ENCODE measurements around the gene SLC39A13. TPM values are rescaled to one million over a fixed set of nuclear protein-coding genes. Genes with fewer than 3 reads are reported as not detected.

Gene SLC39A13
- total RNA-seq, 1 donor from 2014 or later: 76.6 TPM

GRCh38 chr11:47384498-47384897 lies 23.9 kb upstream of the SLC39A13 start:
- Histone ChIP-seq H3K27ac (ENCODE audit: low read depth, low read length) (no peak overlapping the region), H2AFZ (ENCODE audit: low read depth, low read length) (no peak overlapping the region), H3K4me3 (ENCODE audit: insufficient read depth, low read depth, low read length) (no peak overlapping the region), H4K20me1 (ENCODE audit: insufficient read depth, low read length) (no peaks in the 10 kb centered on the region), H3K36me3 (ENCODE audit: insufficient read depth, low read length) (no peaks in the 10 kb centered on the region), H3K79me2 (ENCODE audit: insufficient read depth, low read length) (no peaks in the 10 kb centered on the region), H3K27me3 (ENCODE audit: insufficient read depth, low read length) (no peaks in the 10 kb centered on the region), H3K9me3 (ENCODE audit: insufficient read depth, low read depth, low read length) (no peaks in the 10 kb centered on the region), H3K4me2 (ENCODE audit: low read length) (no peak overlapping the region), H3K4me1 (ENCODE audit: insufficient read depth, low read length) (no peaks in the 10 kb centered on the region), H3K9ac (ENCODE audit: low read length) (no peak overlapping the region)
- Mint-ChIP-seq H3K9me3 (ENCODE audit: unreplicated experiment) (no peaks in the 10 kb centered on the region), H3K27ac (ENCODE audit: unreplicated experiment) (no peak overlapping the region), H3K4me3 (ENCODE audit: unreplicated experiment) (no peak overlapping the region), H3K36me3 (ENCODE audit: low read depth, unreplicated experiment) (no peaks in the 10 kb centered on the region), H3K27me3 (ENCODE audit: low read depth, unreplicated experiment) (peaks cover 9% of the 10 kb centered on the region), H3K4me1 (ENCODE audit: low read depth, unreplicated experiment) (no peaks in the 10 kb centered on the region)
- TF ChIP-seq, protein P1, sequence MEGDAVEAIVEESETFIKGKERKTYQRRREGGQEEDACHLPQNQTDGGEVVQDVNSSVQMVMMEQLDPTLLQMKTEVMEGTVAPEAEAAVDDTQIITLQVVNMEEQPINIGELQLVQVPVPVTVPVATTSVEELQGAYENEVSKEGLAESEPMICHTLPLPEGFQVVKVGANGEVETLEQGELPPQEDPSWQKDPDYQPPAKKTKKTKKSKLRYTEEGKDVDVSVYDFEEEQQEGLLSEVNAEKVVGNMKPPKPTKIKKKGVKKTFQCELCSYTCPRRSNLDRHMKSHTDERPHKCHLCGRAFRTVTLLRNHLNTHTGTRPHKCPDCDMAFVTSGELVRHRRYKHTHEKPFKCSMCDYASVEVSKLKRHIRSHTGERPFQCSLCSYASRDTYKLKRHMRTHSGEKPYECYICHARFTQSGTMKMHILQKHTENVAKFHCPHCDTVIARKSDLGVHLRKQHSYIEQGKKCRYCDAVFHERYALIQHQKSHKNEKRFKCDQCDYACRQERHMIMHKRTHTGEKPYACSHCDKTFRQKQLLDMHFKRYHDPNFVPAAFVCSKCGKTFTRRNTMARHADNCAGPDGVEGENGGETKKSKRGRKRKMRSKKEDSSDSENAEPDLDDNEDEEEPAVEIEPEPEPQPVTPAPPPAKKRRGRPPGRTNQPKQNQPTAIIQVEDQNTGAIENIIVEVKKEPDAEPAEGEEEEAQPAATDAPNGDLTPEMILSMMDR (IDR thresholded peaks at IDR 0.05; ENCODE audit: insufficient read depth, low read depth, low read length): no peak
- no peak for FAIRE-seq
- no peak for DNase-seq (ENCODE audit: low read depth)

DNA sequence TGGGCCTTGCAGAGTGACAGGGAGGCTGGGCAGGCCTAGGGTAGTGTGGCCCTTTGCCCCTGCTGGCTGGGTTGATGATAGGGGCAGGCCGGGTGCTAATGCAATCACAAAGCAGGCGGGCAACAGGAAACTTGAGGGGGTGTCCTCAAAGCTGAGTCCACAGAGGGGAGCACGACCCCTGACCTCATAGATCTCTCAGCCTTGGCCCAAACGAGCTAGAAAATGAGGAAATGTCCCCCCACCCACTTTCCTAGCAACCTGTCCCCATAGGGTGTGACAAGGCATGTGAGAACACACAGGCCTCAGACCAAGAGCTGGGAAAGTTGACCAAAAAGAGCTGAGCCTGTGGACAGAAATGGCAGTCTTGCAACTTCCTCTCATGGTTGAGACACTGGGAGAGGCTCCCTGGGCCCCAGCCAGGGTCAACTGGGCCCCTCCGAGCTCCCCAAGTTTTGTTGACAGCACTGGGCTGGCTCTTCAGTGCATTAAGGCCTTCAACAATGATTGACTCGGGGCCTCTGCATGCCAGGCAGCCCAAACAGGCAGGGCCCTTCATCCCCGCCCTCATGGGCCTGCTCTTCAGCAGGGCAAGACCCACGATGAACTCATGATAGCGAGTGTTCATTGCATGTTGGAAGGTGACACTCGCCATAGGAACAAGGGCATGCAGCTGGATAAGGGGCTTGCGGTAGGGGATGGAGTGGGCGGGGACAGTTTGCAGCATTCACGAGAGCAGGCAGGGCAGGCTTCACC lies 20.3 kb upstream of the SLC39A13 start:
- H3K4me1 Mint-ChIP-seq (ENCODE audit: low read depth, unreplicated experiment): peaks cover 10% of the 10 kb centered on the region

More for the DNA sequence above, 20.3 kb upstream of the SLC39A13 start:
- Histone ChIP-seq H3K79me2 (ENCODE audit: insufficient read depth, low read length) (no peaks in the 10 kb centered on the region), H3K36me3 (ENCODE audit: insufficient read depth, low read length) (no peaks in the 10 kb centered on the region), H3K4me2 (ENCODE audit: low read length) (no peak overlapping the region), H3K27ac (ENCODE audit: low read depth, low read length) (no peak overlapping the region), H2AFZ (ENCODE audit: low read depth, low read length) (no peak overlapping the region), H4K20me1 (ENCODE audit: insufficient read depth, low read length) (no peaks in the 10 kb centered on the region), H3K9ac (ENCODE audit: low read length) (no peak overlapping the region), H3K4me3 (ENCODE audit: insufficient read depth, low read depth, low read length) (no peak overlapping the region), H3K9me3 (ENCODE audit: insufficient read depth, low read depth, low read length) (no peaks in the 10 kb centered on the region), H3K27me3 (ENCODE audit: insufficient read depth, low read length) (no peaks in the 10 kb centered on the region), H3K4me1 (ENCODE audit: insufficient read depth, low read length) (no peaks in the 10 kb centered on the region)
- Mint-ChIP-seq H3K4me3 (ENCODE audit: unreplicated experiment) (no peak overlapping the region), H3K27ac (ENCODE audit: unreplicated experiment) (no peak overlapping the region), H3K9me3 (ENCODE audit: unreplicated experiment) (no peaks in the 10 kb centered on the region), H3K27me3 (ENCODE audit: low read depth, unreplicated experiment) (peaks cover 5% of the 10 kb centered on the region), H3K36me3 (ENCODE audit: low read depth, unreplicated experiment) (no peaks in the 10 kb centered on the region)
- no peak for FAIRE-seq
- DNase-seq (ENCODE audit: low read depth): no peak
- TF ChIP-seq, protein P1 (IDR thresholded peaks at IDR 0.05; ENCODE audit: insufficient read depth, low read depth, low read length): no peak
- no peak for TF ChIP-seq EZH2 (IDR thresholded peaks at IDR 0.05; ENCODE audit: insufficient read depth, low read length)
